ENCODE measurements around the gene DPYD. TPM values are rescaled to one million over a fixed set of nuclear protein-coding genes. Genes with fewer than 3 reads are reported as not detected.

DPYD gene
- total RNA-seq, 2 experiments from 2014 or later = 34.4 to 35.9 TPM

GRCh38 chr1:97877307-97877706 is 43.5 kb downstream of the DPYD start:
- Mint-ChIP-seq H3K27ac (no peak overlapping the region), H3K4me1 (ENCODE audit: low read depth) (peaks cover 18% of the 10 kb centered on the region), H3K4me3 (no peak overlapping the region), H3K9me3 (no peaks in the 10 kb centered on the region), H3K36me3 (ENCODE audit: low read depth) (peaks cover 71% of the 10 kb centered on the region), H3K27me3 (no peaks in the 10 kb centered on the region)
- intact Hi-C loops (cut with DNase I, micrococcal nuclease) = loop anchor here in 1 of 2 experiments (2.0 kb wide), 1 partner anchor 15 kb away; no protein-coding TSS in a partner anchor
- H3K9me3 ChIP-seq (ENCODE audit: control insufficient read depth in 1 of 2, insufficient read depth in 1 of 2, low read length in 2 of 2) = no peaks in the 10 kb centered on the region
- no peak for TF ChIP-seq CTCF (IDR thresholded peaks at IDR 0.05)
- no peaks in the 10 kb centered on the region for H3K4me1 ChIP-seq (ENCODE audit: insufficient read depth, low read length)
- H3K27me3 ChIP-seq (ENCODE audit: control insufficient read depth in 1 of 2, insufficient read depth in 2 of 2, low read length in 2 of 2) = no peaks in the 10 kb centered on the region
- H3K4me3 ChIP-seq (ENCODE audit: low read length) = no peak overlapping the region
- H3K27ac ChIP-seq (ENCODE audit: low read depth in 1 of 2, low read length in 2 of 2) = no peak overlapping the region
- POLR2A ChIA-PET = no interaction called here
- H3K36me3 ChIP-seq (ENCODE audit: insufficient read depth, low read length) = peaks cover 16% of the 10 kb centered on the region
- ATAC-seq (ENCODE audit: poor library complexity) (no peak), DNase-seq (no peak)
- CTCF ChIA-PET = interaction anchor here (0.8 kb wide), 1 partner anchor 19 kb away, joined by 4 read pairs; no protein-coding TSS in a partner anchor

- Mint-ChIP-seq H3K36me3 (ENCODE audit: low read depth) (peaks cover 70% of the 10 kb centered on the region), H3K4me1 (ENCODE audit: low read depth) (peaks cover 18% of the 10 kb centered on the region), H3K9me3 (no peaks in the 10 kb centered on the region), H3K4me3 (no peak overlapping the region), H3K27ac (no peak overlapping the region), H3K27me3 (no peaks in the 10 kb centered on the region)
- Histone ChIP-seq H3K27ac (ENCODE audit: low read depth in 1 of 2, low read length in 2 of 2) (no peak overlapping the region), H3K36me3 (ENCODE audit: insufficient read depth, low read length) (peaks cover 7% of the 10 kb centered on the region), H3K4me3 (ENCODE audit: low read length) (no peak overlapping the region), H3K27me3 (ENCODE audit: control insufficient read depth in 1 of 2, insufficient read depth in 2 of 2, low read length in 2 of 2) (no peaks in the 10 kb centered on the region), H3K4me1 (ENCODE audit: insufficient read depth, low read length) (no peaks in the 10 kb centered on the region), H3K9me3 (ENCODE audit: control insufficient read depth in 1 of 2, insufficient read depth in 1 of 2, low read length in 2 of 2) (no peaks in the 10 kb centered on the region)
- no peak for TF ChIP-seq CTCF (IDR thresholded peaks at IDR 0.05)
- ChIA-PET POLR2A (no interaction called here), CTCF (no interaction called here)
- ATAC-seq (ENCODE audit: poor library complexity) (no peak), DNase-seq (no peak)
- intact Hi-C loops (cut with DNase I, micrococcal nuclease) = loop anchor here in 1 of 2 experiments (2.0 kb wide), 1 partner anchor 13 kb away; no protein-coding TSS in a partner anchor
Measured at GRCh38 chr1:97875996-97876395, 44.8 kb downstream of the DPYD start.

- Mint-ChIP-seq H3K27me3 (no peaks in the 10 kb centered on the region), H3K4me1 (ENCODE audit: low read depth) (peaks cover 24% of the 10 kb centered on the region), H3K9me3 (peaks cover 6% of the 10 kb centered on the region), H3K4me3 (no peak overlapping the region), H3K36me3 (ENCODE audit: low read depth) (peaks cover 68% of the 10 kb centered on the region), H3K27ac (no peak overlapping the region)
- no peak overlapping the region for H3K4me3 ChIP-seq (ENCODE audit: low read length)
- H3K9me3 ChIP-seq (ENCODE audit: control insufficient read depth in 1 of 2, insufficient read depth in 1 of 2, low read length in 2 of 2) = no peaks in the 10 kb centered on the region
- H3K27ac ChIP-seq (ENCODE audit: low read depth in 1 of 2, low read length in 2 of 2) = no peak overlapping the region
- DNase-seq = no peak
- intact Hi-C loops (cut with DNase I, micrococcal nuclease) = no loop called here
- peaks cover 11% of the 10 kb centered on the region for H3K36me3 ChIP-seq (ENCODE audit: insufficient read depth, low read length)
- ChIA-PET POLR2A (no interaction called here), CTCF (no interaction called here)
- TF ChIP-seq CTCF (IDR thresholded peaks at IDR 0.05) = no peak
- no peak for ATAC-seq (ENCODE audit: poor library complexity)
- H3K4me1 ChIP-seq (ENCODE audit: insufficient read depth, low read length) = no peaks in the 10 kb centered on the region
- H3K27me3 ChIP-seq (ENCODE audit: control insufficient read depth in 1 of 2, insufficient read depth in 2 of 2, low read length in 2 of 2) = no peaks in the 10 kb centered on the region
Measured at GRCh38 chr1:97870589-97870988, 50.2 kb downstream of the DPYD start.

Measured in CD4-positive, alpha-beta T cell (primary cell).